WTC11 (cell line): Measurements from ENCODE around the gene OGG1. TPM values are rescaled to one million over a fixed set of nuclear protein-coding genes. Genes with fewer than 3 reads are reported as not detected.

ENCODE experiments used
- ATAC-seq: fragments of 200-7000 bp; cut with Tn5 transposase; 2 replicates; pipeline ENCODE4 v1.10.0; 2021; ENCODE audit warnings: mild to moderate bottlenecking, moderate library complexity
- CTCF ChIA-PET: fragments of 300-600 bp; sonication (Branson Sonifier 250); formaldehyde crosslinking; loops from one replicate; lab custom pipeline; 2021; ENCODE audit warnings: antibody characterized with exemption; lab: Charles Lee
- POLR2A ChIA-PET: fragments of 350-600 bp; sonication (Branson Sonifier 250); formaldehyde crosslinking; loops from one replicate; lab custom pipeline; 2021; ENCODE audit warnings: antibody characterized with exemption; lab: Charles Lee
- DNase-seq: peaks from one replicate; pipeline ENCODE4 v3.0.0; 2021; ENCODE audit warnings: low spot score
- H3K27ac Mint-ChIP-seq: 2 replicates; pipeline ENCODE4 v1.8.0; 2021; ENCODE audit warnings: mixed read lengths
- H3K27me3 Mint-ChIP-seq: 2 replicates; pipeline ENCODE4 v1.8.0; 2021; ENCODE audit warnings: low read depth, mild to moderate bottlenecking, moderate library complexity, mixed read lengths
- H3K36me3 Mint-ChIP-seq: 2 replicates; pipeline ENCODE4 v1.8.0; 2021; ENCODE audit warnings: mixed read lengths
- H3K4me1 Mint-ChIP-seq: 2 replicates; pipeline ENCODE4 v1.8.0; 2022; ENCODE audit warnings: mixed read lengths
- H3K4me3 Mint-ChIP-seq: 2 replicates; pipeline ENCODE4 v1.8.0; 2021; ENCODE audit warnings: mild to moderate bottlenecking, moderate library complexity, mixed read lengths
- H3K9me3 Mint-ChIP-seq: 2 replicates; pipeline ENCODE4 v1.8.0; 2021; ENCODE audit warnings: mixed read lengths
- HMGA2 ChIP-seq: fragments of 250-450 bp; sonication (Bioruptor Pico); IDR thresholded peaks from 2 replicates; pipeline ENCODE4 v1.4.0; 2021; ENCODE audit warnings: mild to moderate bottlenecking, moderate library complexity
- NFE2L1 ChIP-seq: sonication (generic); formaldehyde crosslinking; IDR thresholded peaks from 2 replicates; pipeline ENCODE4 v1.8.1; 2023; ENCODE audit warnings: missing genetic modification reagents
- NR1H2 ChIP-seq: sonication (generic); formaldehyde crosslinking; IDR thresholded peaks from 2 replicates; pipeline ENCODE4 v1.9.0; 2021; ENCODE audit warnings: mild to moderate bottlenecking, moderate library complexity, missing genetic modification reagents
- ZNF317 ChIP-seq: sonication (generic); formaldehyde crosslinking; IDR thresholded peaks from 2 replicates; pipeline ENCODE4 v1.8.1; 2023; ENCODE audit warnings: low read depth, mild to moderate bottlenecking, moderate library complexity, missing genetic modification reagents, borderline replicate concordance
- total RNA-seq: library from RNA; stranded (reverse); gene quantifications from 3 replicates; pipeline ENCODE4 v1.2.3, GENCODE V29; 2021
- TF ChIP-seq, protein P1 (sequence below): fragments of 250-450 bp; sonication (Bioruptor Pico); IDR thresholded peaks from 2 replicates; pipeline ENCODE4 v2.1.2; 2022; ENCODE audit warnings: mild to moderate bottlenecking, moderate library complexity
- TF ChIP-seq, protein P2 (sequence below): sonication (generic); formaldehyde crosslinking; conservative IDR thresholded peaks from 2 replicates; pipeline ENCODE4 v1.8.1; 2022; ENCODE audit warnings: mild to moderate bottlenecking, missing genetic modification reagents
- TF ChIP-seq, protein P3 (sequence below): sonication (generic); formaldehyde crosslinking; IDR thresholded peaks from 2 replicates; pipeline ENCODE4 v1.8.1; 2022; ENCODE audit warnings: missing genetic modification reagents, borderline replicate concordance
- TF ChIP-seq, protein P4 (sequence below): sonication (generic); formaldehyde crosslinking; IDR thresholded peaks from 2 replicates; pipeline ENCODE4 v1.8.0; 2022; ENCODE audit warnings: mild to moderate bottlenecking, missing genetic modification reagents
- TF ChIP-seq, protein P5 (sequence below): fragments of 250-450 bp; sonication (Bioruptor Pico); IDR thresholded peaks from 2 replicates; pipeline ENCODE4 v1.8.0; 2021; ENCODE audit warnings: mild to moderate bottlenecking
- TF ChIP-seq, protein P6 (sequence below): sonication (generic); formaldehyde crosslinking; IDR thresholded peaks from 2 replicates; pipeline ENCODE4 v1.8.1; 2023; ENCODE audit warnings: mild to moderate bottlenecking, missing genetic modification reagents, borderline replicate concordance
- TF ChIP-seq, protein P7 (sequence below): fragments of 250-450 bp; sonication (Bioruptor Pico); conservative IDR thresholded peaks from 2 replicates; pipeline ENCODE4 v1.9.0; 2021; ENCODE audit warnings: mild to moderate bottlenecking
- TF ChIP-seq, protein P8 (sequence below): sonication (generic); formaldehyde crosslinking; IDR thresholded peaks from 2 replicates; pipeline ENCODE4 v1.8.0; 2022; ENCODE audit warnings: mild to moderate bottlenecking, missing genetic modification reagents

OGG1 gene
- total RNA-seq, 1 experiment from 2014 or later: 27.3 TPM

DNA sequence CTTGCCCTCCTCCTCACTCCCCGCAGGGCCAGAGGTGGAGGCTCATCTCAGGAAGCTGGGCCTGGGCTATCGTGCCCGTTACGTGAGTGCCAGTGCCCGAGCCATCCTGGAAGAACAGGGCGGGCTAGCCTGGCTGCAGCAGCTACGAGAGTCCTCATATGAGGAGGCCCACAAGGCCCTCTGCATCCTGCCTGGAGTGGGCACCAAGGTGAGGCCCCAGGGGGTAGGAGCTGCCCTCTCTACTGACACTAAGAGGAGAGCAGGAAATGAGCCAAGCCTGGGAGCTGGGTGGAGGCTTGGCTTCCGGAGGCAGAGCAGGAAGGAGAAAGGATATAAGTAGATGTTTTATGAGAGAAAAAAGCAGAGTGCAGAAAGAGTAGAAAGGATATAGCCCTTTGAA, 4.9 kb downstream of the OGG1 start (continued):
- TF ChIP-seq, protein P1, sequence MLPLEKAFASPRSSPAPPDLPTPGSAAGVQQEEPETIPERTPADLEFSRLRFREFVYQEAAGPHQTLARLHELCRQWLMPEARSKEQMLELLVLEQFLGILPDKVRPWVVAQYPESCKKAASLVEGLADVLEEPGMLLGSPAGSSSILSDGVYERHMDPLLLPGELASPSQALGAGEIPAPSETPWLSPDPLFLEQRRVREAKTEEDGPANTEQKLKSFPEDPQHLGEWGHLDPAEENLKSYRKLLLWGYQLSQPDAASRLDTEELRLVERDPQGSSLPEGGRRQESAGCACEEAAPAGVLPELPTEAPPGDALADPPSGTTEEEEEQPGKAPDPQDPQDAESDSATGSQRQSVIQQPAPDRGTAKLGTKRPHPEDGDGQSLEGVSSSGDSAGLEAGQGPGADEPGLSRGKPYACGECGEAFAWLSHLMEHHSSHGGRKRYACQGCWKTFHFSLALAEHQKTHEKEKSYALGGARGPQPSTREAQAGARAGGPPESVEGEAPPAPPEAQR: no peak
- TF ChIP-seq, protein P2, sequence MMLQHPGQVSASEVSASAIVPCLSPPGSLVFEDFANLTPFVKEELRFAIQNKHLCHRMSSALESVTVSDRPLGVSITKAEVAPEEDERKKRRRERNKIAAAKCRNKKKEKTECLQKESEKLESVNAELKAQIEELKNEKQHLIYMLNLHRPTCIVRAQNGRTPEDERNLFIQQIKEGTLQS: no peak
- TF ChIP-seq, protein P3, sequence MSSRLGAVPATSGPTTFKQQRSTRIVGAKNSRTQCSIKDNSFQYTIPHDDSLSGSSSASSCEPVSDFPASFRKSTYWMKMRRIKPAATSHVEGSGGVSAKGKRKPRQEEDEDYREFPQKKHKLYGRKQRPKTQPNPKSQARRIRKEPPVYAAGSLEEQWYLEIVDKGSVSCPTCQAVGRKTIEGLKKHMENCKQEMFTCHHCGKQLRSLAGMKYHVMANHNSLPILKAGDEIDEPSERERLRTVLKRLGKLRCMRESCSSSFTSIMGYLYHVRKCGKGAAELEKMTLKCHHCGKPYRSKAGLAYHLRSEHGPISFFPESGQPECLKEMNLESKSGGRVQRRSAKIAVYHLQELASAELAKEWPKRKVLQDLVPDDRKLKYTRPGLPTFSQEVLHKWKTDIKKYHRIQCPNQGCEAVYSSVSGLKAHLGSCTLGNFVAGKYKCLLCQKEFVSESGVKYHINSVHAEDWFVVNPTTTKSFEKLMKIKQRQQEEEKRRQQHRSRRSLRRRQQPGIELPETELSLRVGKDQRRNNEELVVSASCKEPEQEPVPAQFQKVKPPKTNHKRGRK (CRISPR knock-in tag): no peak
- no peak for TF ChIP-seq NR1H2 (CRISPR knock-in tag)
- TF ChIP-seq, protein P4, sequence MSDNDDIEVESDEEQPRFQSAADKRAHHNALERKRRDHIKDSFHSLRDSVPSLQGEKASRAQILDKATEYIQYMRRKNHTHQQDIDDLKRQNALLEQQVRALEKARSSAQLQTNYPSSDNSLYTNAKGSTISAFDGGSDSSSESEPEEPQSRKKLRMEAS (CRISPR knock-in tag): no peak
- TF ChIP-seq, protein P5, sequence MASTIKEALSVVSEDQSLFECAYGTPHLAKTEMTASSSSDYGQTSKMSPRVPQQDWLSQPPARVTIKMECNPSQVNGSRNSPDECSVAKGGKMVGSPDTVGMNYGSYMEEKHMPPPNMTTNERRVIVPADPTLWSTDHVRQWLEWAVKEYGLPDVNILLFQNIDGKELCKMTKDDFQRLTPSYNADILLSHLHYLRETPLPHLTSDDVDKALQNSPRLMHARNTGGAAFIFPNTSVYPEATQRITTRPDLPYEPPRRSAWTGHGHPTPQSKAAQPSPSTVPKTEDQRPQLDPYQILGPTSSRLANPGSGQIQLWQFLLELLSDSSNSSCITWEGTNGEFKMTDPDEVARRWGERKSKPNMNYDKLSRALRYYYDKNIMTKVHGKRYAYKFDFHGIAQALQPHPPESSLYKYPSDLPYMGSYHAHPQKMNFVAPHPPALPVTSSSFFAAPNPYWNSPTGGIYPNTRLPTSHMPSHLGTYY (CRISPR knock-in tag): no peak
- no peak for TF ChIP-seq HMGA2 (CRISPR knock-in tag)
- TF ChIP-seq, protein P6, sequence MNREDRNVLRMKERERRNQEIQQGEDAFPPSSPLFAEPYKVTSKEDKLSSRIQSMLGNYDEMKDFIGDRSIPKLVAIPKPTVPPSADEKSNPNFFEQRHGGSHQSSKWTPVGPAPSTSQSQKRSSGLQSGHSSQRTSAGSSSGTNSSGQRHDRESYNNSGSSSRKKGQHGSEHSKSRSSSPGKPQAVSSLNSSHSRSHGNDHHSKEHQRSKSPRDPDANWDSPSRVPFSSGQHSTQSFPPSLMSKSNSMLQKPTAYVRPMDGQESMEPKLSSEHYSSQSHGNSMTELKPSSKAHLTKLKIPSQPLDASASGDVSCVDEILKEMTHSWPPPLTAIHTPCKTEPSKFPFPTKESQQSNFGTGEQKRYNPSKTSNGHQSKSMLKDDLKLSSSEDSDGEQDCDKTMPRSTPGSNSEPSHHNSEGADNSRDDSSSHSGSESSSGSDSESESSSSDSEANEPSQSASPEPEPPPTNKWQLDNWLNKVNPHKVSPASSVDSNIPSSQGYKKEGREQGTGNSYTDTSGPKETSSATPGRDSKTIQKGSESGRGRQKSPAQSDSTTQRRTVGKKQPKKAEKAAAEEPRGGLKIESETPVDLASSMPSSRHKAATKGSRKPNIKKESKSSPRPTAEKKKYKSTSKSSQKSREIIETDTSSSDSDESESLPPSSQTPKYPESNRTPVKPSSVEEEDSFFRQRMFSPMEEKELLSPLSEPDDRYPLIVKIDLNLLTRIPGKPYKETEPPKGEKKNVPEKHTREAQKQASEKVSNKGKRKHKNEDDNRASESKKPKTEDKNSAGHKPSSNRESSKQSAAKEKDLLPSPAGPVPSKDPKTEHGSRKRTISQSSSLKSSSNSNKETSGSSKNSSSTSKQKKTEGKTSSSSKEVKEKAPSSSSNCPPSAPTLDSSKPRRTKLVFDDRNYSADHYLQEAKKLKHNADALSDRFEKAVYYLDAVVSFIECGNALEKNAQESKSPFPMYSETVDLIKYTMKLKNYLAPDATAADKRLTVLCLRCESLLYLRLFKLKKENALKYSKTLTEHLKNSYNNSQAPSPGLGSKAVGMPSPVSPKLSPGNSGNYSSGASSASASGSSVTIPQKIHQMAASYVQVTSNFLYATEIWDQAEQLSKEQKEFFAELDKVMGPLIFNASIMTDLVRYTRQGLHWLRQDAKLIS: no peak
- no peak for TF ChIP-seq NFE2L1 (CRISPR knock-in tag)
- TF ChIP-seq, all 79 proteins: peak for 0

DNA sequence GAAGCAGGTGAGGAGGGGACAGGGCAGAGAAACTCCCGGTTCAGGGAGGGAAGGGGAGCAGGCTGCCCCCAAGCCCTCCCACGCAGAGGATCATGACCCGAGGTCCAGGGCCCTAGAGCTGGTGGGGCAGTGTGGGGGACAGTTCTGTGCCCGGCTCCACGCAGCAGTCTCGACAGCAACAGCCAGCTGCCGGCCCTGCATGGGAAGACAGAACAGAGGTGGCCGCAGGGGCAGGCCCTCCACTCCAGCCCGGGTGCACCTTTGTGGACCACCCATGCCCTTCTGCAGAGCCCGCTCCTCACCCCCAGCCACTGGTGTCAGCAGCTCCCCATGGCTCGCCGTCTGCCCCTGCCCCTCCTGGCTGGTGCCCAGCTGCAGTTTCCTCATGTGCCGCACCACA, 7.7 kb downstream of the OGG1 start:
- ChIA-PET CTCF (no interaction called here), POLR2A (no interaction called here)
- ATAC-seq (no peak), DNase-seq (no peak)
- no peak for TF ChIP-seq ZNF317 (CRISPR knock-in tag)
- TF ChIP-seq, protein P7, sequence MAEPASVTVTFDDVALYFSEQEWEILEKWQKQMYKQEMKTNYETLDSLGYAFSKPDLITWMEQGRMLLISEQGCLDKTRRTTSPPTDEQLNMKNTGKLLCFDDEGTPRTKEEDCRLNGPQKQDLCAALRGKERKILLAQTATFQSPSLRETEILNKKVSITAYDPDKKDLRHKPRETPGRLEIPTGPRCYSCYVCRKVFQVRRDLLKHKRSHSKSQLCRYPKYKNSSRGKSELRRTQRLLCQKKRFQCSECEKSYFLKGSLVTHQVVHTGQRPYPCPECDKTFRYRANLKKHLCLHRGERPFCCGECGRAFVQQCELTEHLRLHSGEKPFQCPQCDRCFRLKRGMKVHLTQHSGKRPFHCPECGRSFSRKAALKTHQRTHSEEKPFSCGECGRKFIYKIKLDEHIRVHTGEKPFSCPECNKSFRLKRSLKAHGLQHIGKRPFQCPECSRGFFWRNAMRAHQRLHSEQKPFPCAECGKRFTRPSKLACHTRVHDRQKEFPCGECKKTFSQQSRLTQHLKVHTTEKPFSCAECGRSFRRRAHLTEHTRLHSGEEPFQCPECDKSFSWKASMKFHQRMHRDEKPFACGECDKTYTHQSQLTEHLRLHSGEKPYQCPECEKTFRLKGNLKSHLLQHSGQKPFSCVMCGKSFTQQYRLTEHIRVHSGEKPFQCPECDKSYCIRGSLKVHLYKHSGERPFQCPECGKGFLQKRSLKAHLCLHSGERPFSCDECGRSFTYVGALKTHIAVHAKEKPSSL (CRISPR knock-in tag): no peak
- TF ChIP-seq, protein P8, sequence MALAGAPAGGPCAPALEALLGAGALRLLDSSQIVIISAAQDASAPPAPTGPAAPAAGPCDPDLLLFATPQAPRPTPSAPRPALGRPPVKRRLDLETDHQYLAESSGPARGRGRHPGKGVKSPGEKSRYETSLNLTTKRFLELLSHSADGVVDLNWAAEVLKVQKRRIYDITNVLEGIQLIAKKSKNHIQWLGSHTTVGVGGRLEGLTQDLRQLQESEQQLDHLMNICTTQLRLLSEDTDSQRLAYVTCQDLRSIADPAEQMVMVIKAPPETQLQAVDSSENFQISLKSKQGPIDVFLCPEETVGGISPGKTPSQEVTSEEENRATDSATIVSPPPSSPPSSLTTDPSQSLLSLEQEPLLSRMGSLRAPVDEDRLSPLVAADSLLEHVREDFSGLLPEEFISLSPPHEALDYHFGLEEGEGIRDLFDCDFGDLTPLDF (CRISPR knock-in tag): no peak
- Mint-ChIP-seq H3K27ac (no peak overlapping the region), H3K9me3 (no peaks in the 10 kb centered on the region), H3K36me3 (peaks cover 24% of the 10 kb centered on the region), H3K27me3 (peaks cover 18% of the 10 kb centered on the region), H3K4me3 (no peak overlapping the region), H3K4me1 (no peaks in the 10 kb centered on the region)
